ENCODE data around the gene CCL22.

Gene CCL22

GRCh38 chr16:57388359-57389086 lies 29.9 kb downstream of the CCL22 start (continued):
- TF ChIP-seq ZNF555 (tag by site-specific recombination; conservative IDR thresholded peaks at IDR 0.05) (no peak), ZNF629 (tag by site-specific recombination; IDR thresholded peaks at IDR 0.05) (no peak), ZNF488 (tag by site-specific recombination; IDR thresholded peaks at IDR 0.05) (no peak), ZNF560 (tag by site-specific recombination; IDR thresholded peaks at IDR 0.05; ENCODE audit: borderline replicate concordance) (no peak), ZNF660 (tag by site-specific recombination; IDR thresholded peaks at IDR 0.05) (no peak), OVOL3 (tag by site-specific recombination; IDR thresholded peaks at IDR 0.05) (no peak), PRDM10 (tag by site-specific recombination; IDR thresholded peaks at IDR 0.05) (no peak), REST (tag by site-specific recombination; IDR thresholded peaks at IDR 0.05) (no peak), BCL11B (tag by site-specific recombination; IDR thresholded peaks at IDR 0.05; ENCODE audit: low read depth) (no peak), ZSCAN18 (tag by site-specific recombination; IDR thresholded peaks at IDR 0.05) (no peak), RBAK (tag by site-specific recombination; IDR thresholded peaks at IDR 0.05) (no peak)

GRCh38 chr16:57389087-57389468 lies 30.5 kb downstream of the CCL22 start:
- no peaks in the 10 kb centered on the region for H3K4me1 ChIP-seq (ENCODE audit: control insufficient read depth, insufficient read depth, low read length)
- TF ChIP-seq HOXC10 (CRISPR knock-in tag; IDR thresholded peaks at IDR 0.05) (no peak), PRDM1 (tag by site-specific recombination; IDR thresholded peaks at IDR 0.05) (no peak), ZNF558 (tag by site-specific recombination; IDR thresholded peaks at IDR 0.05) (no peak), FEZF1 (tag by site-specific recombination; IDR thresholded peaks at IDR 0.05) (no peak), KLF16 (tag by site-specific recombination; IDR thresholded peaks at IDR 0.05) (0 out of 2 replicates have a peak, but pooled peaks have one; percentile 9), ZSCAN4 (tag by site-specific recombination; IDR thresholded peaks at IDR 0.05) (peak; percentile 72; the same call in 1 of the 2 replicates)
- H3K27ac ChIP-seq (ENCODE audit: extremely low read depth, low read depth, low read length) = no peak overlapping the region
- no peak overlapping the region for H3K4me3 ChIP-seq (ENCODE audit: low read depth, low read length)
- H3K36me3 ChIP-seq (ENCODE audit: control insufficient read depth in 2 of 2, insufficient read depth in 1 of 2, low read length in 2 of 2) = no peaks in the 10 kb centered on the region
- ChIA-PET POLR2A (no interaction called here), CTCF (no interaction called here)
- no peaks in the 10 kb centered on the region for H3K9me3 ChIP-seq (ENCODE audit: control insufficient read depth, insufficient read depth, low read depth, low read length)

Data from HEK293 (cell line).